ENCODE results near the gene AKNA. TPM values are rescaled to one million over a fixed set of nuclear protein-coding genes. Genes with fewer than 3 reads are reported as not detected.

AKNA gene
- polyA plus RNA-seq, 4 donors, result 12.0 to 13.6 (median 13.1) TPM

GRCh38 chr9:114416290-114416689, 28.5 kb upstream of the AKNA start:
- no peak for DNase-seq (ENCODE audit: low read depth in 4 of 4, low spot score in 3 of 4)

GRCh38 chr9:114414346-114414745, 26.6 kb upstream of the AKNA start:
- no peak for DNase-seq (ENCODE audit: low read depth in 4 of 4, low spot score in 3 of 4)

DNA sequence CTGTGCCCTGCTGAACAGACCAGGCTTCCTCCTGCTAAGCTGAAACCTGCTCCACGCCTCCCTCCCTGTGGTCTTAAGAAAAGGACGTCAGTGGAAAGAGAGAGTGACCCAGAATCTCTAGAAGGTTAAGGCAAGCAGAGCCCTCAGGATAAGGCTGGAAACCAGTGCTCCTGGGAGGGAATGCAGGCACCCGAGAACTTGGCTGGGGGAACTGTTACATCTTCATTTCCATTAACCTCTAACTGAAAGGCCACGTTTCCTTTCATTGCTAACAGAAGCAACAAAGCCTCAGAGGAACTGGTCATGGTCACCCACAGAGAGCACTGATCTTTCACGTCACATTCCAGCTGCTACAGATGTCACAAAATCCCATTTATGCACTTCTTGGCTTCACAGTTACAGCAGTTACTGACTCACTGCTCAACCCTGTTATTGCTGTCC, 26.1 kb upstream of the AKNA start:
- no peak for DNase-seq (ENCODE audit: low read depth in 4 of 4, low spot score in 3 of 4)

DNA sequence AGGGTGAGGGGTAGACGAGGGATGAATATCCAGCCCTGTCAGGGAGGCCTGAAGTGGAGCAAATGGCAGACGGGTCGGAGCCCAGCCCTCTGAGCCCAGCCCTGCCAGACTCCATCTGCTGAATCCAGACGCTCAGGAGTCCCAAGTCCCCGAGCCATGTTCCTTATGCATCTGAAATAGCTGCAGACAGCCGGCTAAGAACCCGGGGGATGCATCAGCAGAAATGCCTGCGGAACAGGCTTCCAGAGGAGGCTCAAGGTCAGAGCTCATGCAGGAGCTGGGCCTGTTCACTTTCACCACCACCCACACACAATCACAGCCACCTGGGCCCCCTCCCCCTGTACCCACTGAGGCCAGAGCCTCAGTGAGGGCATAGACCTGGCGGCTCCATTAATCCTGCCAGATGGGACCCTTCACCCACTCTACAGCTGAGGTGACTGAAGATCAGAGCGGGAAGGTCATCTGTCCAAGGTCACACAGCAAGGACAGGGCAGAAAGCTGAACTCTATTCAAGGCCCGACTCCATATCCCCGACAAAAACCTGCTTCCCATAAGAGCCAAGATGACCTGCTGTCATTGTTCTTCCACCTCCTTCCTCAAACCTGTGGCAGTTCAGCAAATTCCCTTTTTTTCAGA, 24.4 kb upstream of the AKNA start:
- no peak for DNase-seq (ENCODE audit: low read depth in 4 of 4, low spot score in 3 of 4)

GRCh38 chr9:114411452-114411851, 23.7 kb upstream of the AKNA start:
- no peak for DNase-seq (ENCODE audit: low read depth in 4 of 4, low spot score in 3 of 4)

DNA sequence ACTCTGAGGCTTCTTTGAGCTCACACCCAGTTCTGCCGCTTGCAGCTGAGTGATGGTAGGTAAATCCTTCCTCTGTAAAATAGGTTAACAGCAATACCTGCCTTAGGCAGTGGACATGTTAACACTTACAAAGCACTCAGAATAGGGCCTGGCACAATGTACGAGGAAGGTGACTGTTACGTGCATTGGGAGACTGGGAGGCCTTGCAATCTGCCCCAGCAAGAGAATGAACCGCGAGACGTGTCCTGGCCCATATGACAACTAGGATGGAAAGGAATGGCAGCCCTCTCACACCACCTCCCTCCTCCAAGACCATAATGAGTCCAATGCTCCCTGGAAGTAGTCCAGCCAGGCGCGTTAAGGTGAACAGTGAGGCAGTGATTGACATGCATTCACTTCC, 23.1 kb upstream of the AKNA start:
- no peak for DNase-seq (ENCODE audit: low read depth in 4 of 4, low spot score in 3 of 4)

DNA sequence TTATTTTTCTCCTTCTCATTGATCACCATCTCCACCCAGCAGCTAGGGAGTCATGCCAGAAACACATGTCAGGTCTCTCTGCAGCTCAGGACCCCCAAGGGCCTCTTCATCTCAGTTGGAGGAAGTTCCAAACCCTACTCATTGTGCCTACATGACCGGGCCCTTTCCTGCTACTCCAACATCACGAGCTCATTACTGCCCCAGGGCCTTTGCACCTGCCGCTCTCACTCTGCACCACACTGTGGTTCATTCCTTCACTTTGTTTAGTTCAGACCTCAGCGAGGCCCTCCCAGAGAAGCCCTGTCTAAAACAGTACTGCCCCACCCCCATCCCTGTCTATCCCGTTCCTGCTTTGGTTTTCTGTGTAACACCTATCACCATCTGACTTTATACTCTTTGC, 22.1 kb upstream of the AKNA start:
- DNase-seq (ENCODE audit: low read depth in 4 of 4, low spot score in 3 of 4), result no peak

GRCh38 chr9:114409103-114409780, 21.5 kb upstream of the AKNA start:
- no peak for DNase-seq (ENCODE audit: low read depth in 4 of 4, low spot score in 3 of 4)

GRCh38 chr9:114408645-114409044, 20.9 kb upstream of the AKNA start:
- DNase-seq (ENCODE audit: low read depth in 4 of 4, low spot score in 3 of 4), result no peak

DNA sequence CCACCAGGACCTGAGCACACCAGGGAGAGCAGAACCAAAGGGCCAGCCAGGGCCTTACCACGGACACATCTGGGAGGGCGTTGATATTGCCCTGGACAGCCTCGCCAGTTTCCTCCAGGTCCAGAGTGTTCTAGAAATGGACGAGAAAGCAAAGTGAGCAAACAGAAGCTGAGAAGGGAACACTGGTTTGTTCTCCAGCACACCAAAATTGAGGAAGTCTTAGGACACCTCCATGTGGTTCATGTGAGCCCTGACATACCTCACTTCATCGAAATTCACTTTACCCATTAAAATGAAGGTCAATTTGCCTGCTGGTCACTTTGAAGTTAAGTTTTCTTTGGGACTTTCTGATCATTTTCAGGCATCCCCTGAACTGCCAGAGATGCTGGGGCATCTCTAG, 20.1 kb upstream of the AKNA start:
- no peak for DNase-seq (ENCODE audit: low read depth in 4 of 4, low spot score in 3 of 4)

DNA sequence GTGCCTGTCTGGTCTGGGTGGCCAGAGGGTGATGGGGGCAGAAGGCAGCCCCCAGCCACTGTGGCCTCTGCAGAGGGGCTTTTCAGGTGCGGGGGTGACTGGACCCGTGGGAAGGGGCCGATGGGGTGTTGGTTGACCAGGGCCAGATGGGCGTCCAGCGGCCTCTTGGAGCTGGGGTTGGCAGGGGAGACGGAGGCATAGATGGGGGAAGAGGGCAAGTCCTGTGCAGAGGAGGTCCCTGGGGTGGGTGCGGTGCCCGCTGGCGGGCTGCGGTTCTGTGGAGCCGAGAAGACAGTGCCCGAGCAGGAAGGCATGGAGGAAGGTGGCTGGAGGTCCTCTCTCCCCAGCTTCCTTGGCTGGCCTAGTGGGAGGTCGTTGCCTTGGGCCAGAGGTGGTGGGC, 18.7 kb upstream of the AKNA start:
- no peak for DNase-seq (ENCODE audit: low read depth in 4 of 4, low spot score in 3 of 4)

- peak in 3 of 4 donors; percentile 65 to 75 (median 67) for DNase-seq (ENCODE audit: low read depth in 4 of 4, low spot score in 3 of 4)
These were observed 17.7 kb upstream of the AKNA start for GRCh38 chr9:114405294-114406034.

DNA sequence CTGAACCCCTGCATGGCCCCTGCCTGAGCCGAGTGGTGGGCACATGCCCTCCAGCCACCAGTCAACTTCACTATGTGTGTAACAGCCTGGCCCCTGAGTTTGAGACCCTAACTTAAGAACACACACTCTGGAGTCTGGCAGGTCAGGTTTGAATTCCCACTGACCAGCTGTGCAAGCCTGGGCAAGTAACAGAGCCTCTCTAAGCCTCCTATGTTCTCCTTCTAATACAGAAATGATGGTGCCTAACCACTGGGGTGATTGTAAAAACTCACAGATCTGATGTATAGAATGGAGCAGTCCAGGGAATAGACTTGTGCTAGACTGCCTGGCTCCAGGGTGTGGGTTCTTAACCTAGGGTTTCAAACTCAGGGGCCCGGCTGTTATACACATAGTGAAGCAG, 16.7 kb upstream of the AKNA start:
- DNase-seq (ENCODE audit: low read depth in 4 of 4, low spot score in 3 of 4), result no peak

- no peak for DNase-seq (ENCODE audit: low read depth in 4 of 4, low spot score in 3 of 4)
These were observed 15.5 kb upstream of the AKNA start for GRCh38 chr9:114403153-114403756.

GRCh38 chr9:114401344-114401743, 13.6 kb upstream of the AKNA start:
- DNase-seq (ENCODE audit: low read depth in 4 of 4, low spot score in 3 of 4), result no peak

GRCh38 chr9:114400772-114401171, 13.0 kb upstream of the AKNA start:
- no peak for DNase-seq (ENCODE audit: low read depth in 4 of 4, low spot score in 3 of 4)

- DNase-seq (ENCODE audit: low read depth in 4 of 4, low spot score in 3 of 4), result no peak
These were observed 12.4 kb upstream of the AKNA start for GRCh38 chr9:114400219-114400618.

GRCh38 chr9:114399381-114399780, 11.6 kb upstream of the AKNA start:
- no peak for DNase-seq (ENCODE audit: low read depth in 4 of 4, low spot score in 3 of 4)

DNA sequence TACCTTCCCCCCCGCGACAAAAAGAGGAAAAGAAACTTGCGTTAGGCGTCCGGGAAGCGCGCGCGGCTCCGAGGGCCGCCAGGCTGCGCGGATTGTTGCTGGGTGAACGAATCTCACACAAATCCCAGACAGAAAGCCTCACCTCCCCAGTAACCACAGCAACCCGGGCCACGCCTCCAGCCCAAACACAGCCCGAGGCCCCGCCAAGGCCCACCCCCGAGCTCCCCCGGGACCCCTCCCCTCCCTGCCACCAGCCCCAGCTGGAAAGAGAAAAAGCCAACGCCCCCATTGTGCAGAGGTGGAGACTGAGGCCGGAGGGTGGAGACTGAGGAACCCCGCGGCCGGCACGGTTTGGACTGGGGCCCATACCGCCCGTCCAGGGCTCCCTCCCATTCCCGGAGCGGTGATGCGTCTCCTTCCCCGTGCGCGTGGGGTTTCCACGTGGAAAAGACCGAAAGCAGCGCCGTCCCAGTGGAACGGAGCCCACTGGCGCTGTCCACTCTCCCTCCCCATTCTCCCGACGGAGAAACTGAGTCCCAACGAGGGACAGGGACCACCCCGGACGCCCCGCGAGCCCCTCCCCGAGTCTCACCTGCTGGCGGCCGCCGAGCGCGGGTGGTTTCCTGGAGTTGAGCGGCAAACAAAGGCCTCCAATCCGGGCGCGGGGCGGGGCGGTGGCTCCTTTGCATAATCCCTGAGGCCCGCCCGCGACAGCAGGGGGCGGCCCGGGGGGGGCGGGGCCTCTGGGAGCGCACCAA, 10.2 kb upstream of the AKNA start:
- peak; percentile 80 to 89 (median 84) for DNase-seq (ENCODE audit: low read depth in 4 of 4, low spot score in 3 of 4)

DNA sequence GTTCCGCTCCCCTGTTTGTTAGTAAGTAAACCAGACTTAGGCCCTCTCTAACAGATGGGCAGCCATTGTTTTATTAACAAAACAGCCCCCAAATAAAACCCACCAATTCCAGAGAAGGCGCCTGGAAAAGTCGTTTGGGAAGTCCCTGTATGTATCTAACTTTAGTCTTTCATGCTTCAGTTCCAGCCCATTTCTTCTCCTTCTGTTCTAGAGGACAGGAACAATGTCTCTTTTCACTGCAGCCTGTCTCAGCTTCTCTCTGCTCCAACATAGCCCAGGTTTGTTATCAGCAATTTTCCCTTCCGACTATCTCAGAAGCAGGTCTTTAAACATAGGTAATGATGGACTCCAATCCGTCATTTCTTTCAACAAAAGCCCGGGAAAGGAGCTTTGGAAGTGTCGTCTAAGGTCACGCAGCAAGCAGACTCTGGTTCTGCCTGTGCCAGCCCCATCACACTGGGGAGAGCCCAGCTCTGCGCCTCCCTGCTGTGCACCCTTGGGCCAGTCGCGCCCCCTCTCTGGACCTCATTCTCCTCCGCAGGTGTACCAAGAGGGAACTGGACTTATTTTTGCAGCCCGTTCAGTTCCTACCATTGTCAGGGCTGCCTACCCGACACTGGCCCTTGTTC, 9.6 kb upstream of the AKNA start:
- DNase-seq (ENCODE audit: low read depth in 4 of 4, low spot score in 3 of 4), result no peak

Measured in right renal pelvis (tissue), 4 donors.